ENCODE data around the gene MRTFB. TPM values are rescaled to one million over a fixed set of nuclear protein-coding genes. Genes with fewer than 3 reads are reported as not detected.
"Not testable (repeated sequence)": the region's sequence is repeated elsewhere in the genome, so short reads cannot be mapped to it uniquely, and the experiment has no call there.

The MRTFB gene
- total RNA-seq, 4 donors from 2014 or later = 17.1 to 77.8 (median 21.9) TPM

DNA sequence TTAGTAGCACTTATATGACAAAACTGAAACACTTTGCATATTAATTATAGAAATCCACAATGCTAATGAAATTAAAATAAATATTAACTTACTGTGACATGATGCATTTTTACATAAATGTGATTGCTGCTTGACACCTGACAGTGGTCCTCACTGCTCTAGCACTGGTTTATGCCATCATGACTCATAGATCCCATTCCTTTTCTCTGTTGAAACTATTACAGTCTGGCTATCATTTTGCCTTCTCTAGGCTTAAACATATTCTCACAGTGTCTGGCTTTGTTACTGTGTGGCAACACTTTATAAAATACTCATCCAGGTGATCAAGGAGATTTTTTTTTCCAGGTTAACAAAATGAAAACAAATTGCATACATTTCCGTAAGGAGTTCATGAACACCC, 108.0 kb downstream of the MRTFB start:
- no peaks in the 10 kb centered on the region for H3K9me3 ChIP-seq
- H3K27ac ChIP-seq = no peak overlapping the region
- H3K27me3 ChIP-seq = no peaks in the 10 kb centered on the region
- DNase-seq = no peak
- H3K36me3 ChIP-seq = no peaks in the 10 kb centered on the region
- 95 to 100% methylated on average over 1 of the region's 1 CpG for WGBS, 2 donors
- TF ChIP-seq, protein P1, sequence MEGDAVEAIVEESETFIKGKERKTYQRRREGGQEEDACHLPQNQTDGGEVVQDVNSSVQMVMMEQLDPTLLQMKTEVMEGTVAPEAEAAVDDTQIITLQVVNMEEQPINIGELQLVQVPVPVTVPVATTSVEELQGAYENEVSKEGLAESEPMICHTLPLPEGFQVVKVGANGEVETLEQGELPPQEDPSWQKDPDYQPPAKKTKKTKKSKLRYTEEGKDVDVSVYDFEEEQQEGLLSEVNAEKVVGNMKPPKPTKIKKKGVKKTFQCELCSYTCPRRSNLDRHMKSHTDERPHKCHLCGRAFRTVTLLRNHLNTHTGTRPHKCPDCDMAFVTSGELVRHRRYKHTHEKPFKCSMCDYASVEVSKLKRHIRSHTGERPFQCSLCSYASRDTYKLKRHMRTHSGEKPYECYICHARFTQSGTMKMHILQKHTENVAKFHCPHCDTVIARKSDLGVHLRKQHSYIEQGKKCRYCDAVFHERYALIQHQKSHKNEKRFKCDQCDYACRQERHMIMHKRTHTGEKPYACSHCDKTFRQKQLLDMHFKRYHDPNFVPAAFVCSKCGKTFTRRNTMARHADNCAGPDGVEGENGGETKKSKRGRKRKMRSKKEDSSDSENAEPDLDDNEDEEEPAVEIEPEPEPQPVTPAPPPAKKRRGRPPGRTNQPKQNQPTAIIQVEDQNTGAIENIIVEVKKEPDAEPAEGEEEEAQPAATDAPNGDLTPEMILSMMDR (IDR thresholded peaks at IDR 0.05) = no peak
- no peak for TF ChIP-seq POLR2A (IDR thresholded peaks at IDR 0.05)
- intact Hi-C loops (cut with DNase I) = no loop called here
- no peak overlapping the region for H3K4me3 ChIP-seq
- peaks cover 0 to 18% (median 6%) of the 10 kb centered on the region in 3 donors for H3K4me1 ChIP-seq

DNA sequence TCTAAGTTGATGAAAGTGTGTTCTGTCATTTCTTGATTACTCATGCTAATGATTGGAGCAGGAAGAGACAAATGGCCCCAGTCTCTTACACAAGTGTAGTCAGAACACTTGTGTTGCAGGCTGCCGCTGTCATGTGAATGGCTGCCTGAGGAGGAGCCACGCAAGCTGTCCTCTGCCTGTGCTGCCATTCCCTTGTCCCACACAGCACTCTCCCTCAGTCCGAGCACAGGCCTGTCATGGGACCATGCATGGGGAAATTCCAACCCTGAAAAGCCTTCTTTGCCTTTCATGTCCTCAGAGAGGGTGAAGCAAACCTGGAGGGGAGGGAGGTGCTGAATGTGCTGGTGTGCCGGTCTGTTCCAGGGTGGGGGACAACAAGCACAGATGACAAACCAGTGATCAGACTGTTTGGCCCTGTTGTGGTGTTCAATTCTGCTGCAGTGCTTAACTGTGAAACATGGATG, 109.4 kb downstream of the MRTFB start:
- Histone ChIP-seq H3K9me3 (no peaks in the 10 kb centered on the region), H3K4me1 (peaks cover 0 to 30% (median 13%) of the 10 kb centered on the region in 3 donors), H3K27ac (no peak overlapping the region), H3K4me3 (no peak overlapping the region), H3K36me3 (no peaks in the 10 kb centered on the region), H3K27me3 (no peaks in the 10 kb centered on the region)
- DNase-seq = no peak
- intact Hi-C loops (cut with DNase I) = no loop called here
- WGBS, 2 donors = 85 to 88% methylated on average over 4 of the region's 4 CpGs
- TF ChIP-seq, protein P1 (IDR thresholded peaks at IDR 0.05) = no peak
- no peak for TF ChIP-seq POLR2A (IDR thresholded peaks at IDR 0.05)

DNA sequence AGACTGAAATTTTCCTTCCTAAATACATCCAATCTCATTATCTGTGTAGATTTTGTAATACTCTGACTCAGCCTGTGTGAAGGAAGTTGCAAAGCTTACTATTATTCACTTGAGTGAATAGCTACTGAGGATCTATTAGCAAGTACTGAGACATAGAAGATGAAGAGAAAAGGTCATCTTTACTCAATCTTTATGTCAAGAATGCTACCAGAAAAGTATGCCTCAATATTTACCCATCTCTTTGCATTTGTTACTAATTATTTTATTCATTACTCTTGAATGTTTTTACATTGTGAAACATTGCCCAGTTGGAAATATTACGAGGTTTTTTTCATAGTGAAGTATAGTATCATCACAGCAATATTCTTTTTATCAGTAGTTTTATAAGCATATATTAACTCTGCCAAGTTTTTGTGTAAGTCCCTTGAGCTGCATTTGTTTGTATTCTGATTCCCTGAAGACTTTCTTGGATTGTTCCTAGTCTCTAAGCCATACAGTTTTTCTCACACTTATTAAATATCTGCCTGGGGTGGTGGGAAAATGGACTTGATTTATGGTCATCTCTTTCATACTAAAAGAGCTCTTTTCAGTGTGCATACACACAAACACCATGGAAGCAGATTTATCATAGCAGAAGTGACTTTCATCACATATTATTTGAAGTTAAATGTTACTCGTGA, 110.4 kb downstream of the MRTFB start:
- intact Hi-C loops (cut with DNase I) = no loop called here
- Histone ChIP-seq H3K27ac (no peak overlapping the region), H3K27me3 (no peaks in the 10 kb centered on the region), H3K4me1 (peaks cover 0 to 37% (median 15%) of the 10 kb centered on the region in 3 donors), H3K4me3 (no peak overlapping the region), H3K9me3 (no peaks in the 10 kb centered on the region), H3K36me3 (no peaks in the 10 kb centered on the region)
- TF ChIP-seq, protein P1 (IDR thresholded peaks at IDR 0.05) = no peak
- no peak for TF ChIP-seq POLR2A (IDR thresholded peaks at IDR 0.05)
- no peak for DNase-seq
- 41 to 57% methylated on average over 2 of the region's 2 CpGs for WGBS, 2 donors

DNA sequence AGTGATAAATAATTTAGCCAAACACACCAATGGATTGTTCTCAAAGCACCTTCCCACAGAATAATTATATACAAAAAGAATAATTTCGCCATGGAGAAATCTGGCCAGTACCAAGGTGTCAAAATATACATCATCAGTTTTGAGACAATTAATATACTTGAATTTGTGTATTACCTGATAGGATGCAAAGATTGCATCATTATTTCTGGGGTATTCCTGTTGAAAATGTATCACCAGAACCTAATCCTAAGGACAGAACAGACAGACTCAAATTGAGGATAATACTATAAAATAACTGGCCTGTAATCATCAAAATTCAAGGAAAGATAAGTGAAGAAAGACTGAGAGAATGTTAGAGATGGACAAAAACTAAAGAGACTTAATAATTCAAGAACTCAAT, 111.9 kb downstream of the MRTFB start:
- no peak for TF ChIP-seq POLR2A (IDR thresholded peaks at IDR 0.05)
- TF ChIP-seq, protein P1 (IDR thresholded peaks at IDR 0.05) = no peak
- intact Hi-C loops (cut with DNase I) = no loop called here
- WGBS, 2 donors = 91 to 94% methylated on average over 1 of the region's 1 CpG
- H3K36me3 ChIP-seq = no peaks in the 10 kb centered on the region
- no peak overlapping the region for H3K4me3 ChIP-seq
- no peak overlapping the region for H3K27ac ChIP-seq
- H3K27me3 ChIP-seq = no peaks in the 10 kb centered on the region
- DNase-seq = no peak
- H3K4me1 ChIP-seq = peaks cover 0 to 41% (median 15%) of the 10 kb centered on the region in 3 donors
- H3K9me3 ChIP-seq = no peaks in the 10 kb centered on the region

DNA sequence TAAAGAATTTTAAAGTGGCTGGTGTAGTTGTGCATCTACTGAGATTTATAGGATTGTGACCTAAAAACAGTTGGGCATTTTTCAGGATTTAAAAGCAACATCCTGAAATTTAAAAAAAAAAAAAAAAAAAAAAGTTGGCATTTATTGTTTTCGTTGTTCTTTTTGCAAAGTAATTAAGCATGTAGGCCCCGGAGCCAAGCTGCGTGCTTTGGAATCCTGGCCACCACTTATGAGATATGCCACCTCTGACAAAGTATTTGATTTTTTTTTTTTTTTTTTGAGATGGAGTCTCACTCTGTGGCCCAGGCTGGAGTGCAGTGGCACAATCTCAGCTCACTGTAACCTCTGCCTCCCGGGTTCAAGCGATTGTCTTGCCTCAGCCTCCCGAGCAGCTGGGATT, 112.8 kb downstream of the MRTFB start:
- intact Hi-C loops (cut with DNase I); H3K27me3 ChIP-seq; H3K4me3 ChIP-seq; DNase-seq; H3K36me3 ChIP-seq; H3K27ac ChIP-seq; H3K9me3 ChIP-seq: not testable (repeated sequence)
- peaks cover 0 to 43% (median 15%) of the 10 kb centered on the region in 3 donors for H3K4me1 ChIP-seq
- 87 to 95% methylated on average over 6 of the region's 6 CpGs for WGBS, 2 donors
